Measurements from ENCODE around the gene OR2H2.

- TF ChIP-seq POLR2A (IDR thresholded peaks at IDR 0.05) (no peak), EP300 (IDR thresholded peaks at IDR 0.05) (no peak), CTCF (IDR thresholded peaks at IDR 0.05) (no peak)
These were observed 13.3 kb downstream of the OR2H2 start for GRCh38 chr6:29598172-29598747.
